Measurements from ENCODE around the gene HES3.

GRCh38 chr1:6197746-6198427 lies 46.1 kb upstream of the HES3 start:
- TF ChIP-seq, protein P1, sequence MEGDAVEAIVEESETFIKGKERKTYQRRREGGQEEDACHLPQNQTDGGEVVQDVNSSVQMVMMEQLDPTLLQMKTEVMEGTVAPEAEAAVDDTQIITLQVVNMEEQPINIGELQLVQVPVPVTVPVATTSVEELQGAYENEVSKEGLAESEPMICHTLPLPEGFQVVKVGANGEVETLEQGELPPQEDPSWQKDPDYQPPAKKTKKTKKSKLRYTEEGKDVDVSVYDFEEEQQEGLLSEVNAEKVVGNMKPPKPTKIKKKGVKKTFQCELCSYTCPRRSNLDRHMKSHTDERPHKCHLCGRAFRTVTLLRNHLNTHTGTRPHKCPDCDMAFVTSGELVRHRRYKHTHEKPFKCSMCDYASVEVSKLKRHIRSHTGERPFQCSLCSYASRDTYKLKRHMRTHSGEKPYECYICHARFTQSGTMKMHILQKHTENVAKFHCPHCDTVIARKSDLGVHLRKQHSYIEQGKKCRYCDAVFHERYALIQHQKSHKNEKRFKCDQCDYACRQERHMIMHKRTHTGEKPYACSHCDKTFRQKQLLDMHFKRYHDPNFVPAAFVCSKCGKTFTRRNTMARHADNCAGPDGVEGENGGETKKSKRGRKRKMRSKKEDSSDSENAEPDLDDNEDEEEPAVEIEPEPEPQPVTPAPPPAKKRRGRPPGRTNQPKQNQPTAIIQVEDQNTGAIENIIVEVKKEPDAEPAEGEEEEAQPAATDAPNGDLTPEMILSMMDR (conservative IDR thresholded peaks at IDR 0.05; ENCODE audit: low read depth, low read length) = no peak
- no peak for TF ChIP-seq POLR2A (IDR thresholded peaks at IDR 0.05; ENCODE audit: low read depth, low read length)
- TF ChIP-seq RFX5 (IDR thresholded peaks at IDR 0.05; ENCODE audit: low read depth, low read length) = no peak
- TF ChIP-seq SMC3 (IDR thresholded peaks at IDR 0.05; ENCODE audit: low read depth, low read length) = no peak
- no peak for TF ChIP-seq RAD21 (IDR thresholded peaks at IDR 0.05; ENCODE audit: low read length)
- TF ChIP-seq MAZ (IDR thresholded peaks at IDR 0.05; ENCODE audit: borderline replicate concordance, low read depth, low read length) = no peak
- TF ChIP-seq MXI1 (IDR thresholded peaks at IDR 0.05; ENCODE audit: borderline replicate concordance, low read depth, low read length) = no peak
- TF ChIP-seq RCOR1 (IDR thresholded peaks at IDR 0.05; ENCODE audit: insufficient replicate concordance, low read length) = no peak
- no peak for TF ChIP-seq CEBPB (IDR thresholded peaks at IDR 0.05; ENCODE audit: low read depth, low read length)

Measured in IMR-90 (cell line).